Ascending aorta (tissue), 2 donors: ENCODE measurements around the gene CRY2. TPM values are rescaled to one million over a fixed set of nuclear protein-coding genes. Genes with fewer than 3 reads are reported as not detected.
"Not testable (repeated sequence)": the region's sequence is repeated elsewhere in the genome, so short reads cannot be mapped to it uniquely, and the experiment has no call there.

Experiments
- DNase-seq, 2 donors: peaks; one replicate each; pipeline ENCODE4 v3.0.0-alpha.2; 2019; ENCODE audit warnings: low spot score in 2 of 2
- H3K27ac ChIP-seq, 2 donors: fragments of 200-600 bp; sonication (generic); one replicate each; pipeline ENCODE4 v1.5.1; 2016 to 2017; ENCODE audit warnings: mild to moderate bottlenecking in 1 of 2
- H3K27me3 ChIP-seq: fragments of 200-600 bp; sonication (generic); one replicate; pipeline ENCODE4 v1.5.1; 2017
- H3K36me3 ChIP-seq, 2 donors: fragments of 200-600 bp; sonication (generic); one replicate each; pipeline ENCODE4 v1.5.1; 2016
- H3K4me1 ChIP-seq, 2 donors: fragments of 200-600 bp; sonication (generic); one replicate each; pipeline ENCODE4 v1.5.1; 2016 to 2017; ENCODE audit warnings: mild to moderate bottlenecking in 1 of 2
- H3K4me3 ChIP-seq, 2 donors: fragments of 200-600 bp; sonication (generic); one replicate each; pipeline ENCODE4 v1.5.1; 2016 to 2017; ENCODE audit warnings: mild to moderate bottlenecking in 1 of 2
- H3K9me3 ChIP-seq, 2 donors: fragments of 200-600 bp; sonication (generic); one replicate each; pipeline ENCODE4 v1.5.1; 2016
- CTCF ChIP-seq, 3 experiments: fragments of 200-600 bp in 2 of 3; fragments of 450-650 bp in 1 of 3; sonication (generic) in 2 of 3; IDR thresholded peaks; one replicate each; pipeline ENCODE4 v1.5.1; 2016 to 2019; ENCODE audit warnings: antibody characterized with exemption in 3 of 3, mild to moderate bottlenecking in 1 of 3, moderate library complexity in 1 of 3
- intact Hi-C: fragments of 100-400 bp; cut with DNase I; formaldehyde crosslinking; loops from one replicate; pipeline ENCODE4 v1.15.1; 2023
- total RNA-seq: library from RNA; depleted of rRNA; stranded (reverse); fragments of >200 nt; gene quantifications from one replicate; pipeline ENCODE4 v1.1.0, GENCODE V29; 2016

The CRY2 gene
- total RNA-seq, 1 donor from 2014 or later, result 29.6 TPM

GRCh38 chr11:45816614-45817013, 30.7 kb upstream of the CRY2 start:
- no peak for TF ChIP-seq CTCF (IDR thresholded peaks at IDR 0.05)
- H3K4me1 ChIP-seq, result no peaks in the 10 kb centered on the region
- peaks cover under 1 to 8% of the 10 kb centered on the region in 2 donors for H3K36me3 ChIP-seq
- no peak overlapping the region for H3K4me3 ChIP-seq
- intact Hi-C loops, result no loop called here
- no peak for DNase-seq
- H3K27me3 ChIP-seq, result no peaks in the 10 kb centered on the region
- H3K27ac ChIP-seq, result no peak overlapping the region
- no peaks in the 10 kb centered on the region for H3K9me3 ChIP-seq

- no peaks in the 10 kb centered on the region for H3K27me3 ChIP-seq
- no peaks in the 10 kb centered on the region for H3K4me1 ChIP-seq
- intact Hi-C loops, result no loop called here
- H3K4me3 ChIP-seq, result no peak overlapping the region
- H3K9me3 ChIP-seq, result no peaks in the 10 kb centered on the region
- DNase-seq, result peak in 1 of 2 donors; percentile 33
- peaks cover 0 to 2% of the 10 kb centered on the region in 2 donors for H3K36me3 ChIP-seq
- no peak overlapping the region for H3K27ac ChIP-seq
- TF ChIP-seq CTCF (IDR thresholded peaks at IDR 0.05), result no peak
Observed at GRCh38 chr11:45817191-45817590, 30.1 kb upstream of the CRY2 start.

GRCh38 chr11:45818961-45819605, 28.2 kb upstream of the CRY2 start:
- no peaks in the 10 kb centered on the region for H3K27me3 ChIP-seq
- H3K4me3 ChIP-seq, result no peak overlapping the region
- intact Hi-C loops, result no loop called here
- TF ChIP-seq CTCF (IDR thresholded peaks at IDR 0.05), result no peak
- no peaks in the 10 kb centered on the region for H3K4me1 ChIP-seq
- no peaks in the 10 kb centered on the region for H3K36me3 ChIP-seq
- no peak overlapping the region for H3K27ac ChIP-seq
- DNase-seq, result peak in 1 of 2 donors; percentile 33
- H3K9me3 ChIP-seq, result no peaks in the 10 kb centered on the region

- Histone ChIP-seq H3K4me1 (no peaks in the 10 kb centered on the region), H3K9me3 (no peaks in the 10 kb centered on the region), H3K36me3 (no peaks in the 10 kb centered on the region), H3K27ac (no peak overlapping the region), H3K27me3 (no peaks in the 10 kb centered on the region), H3K4me3 (no peak overlapping the region)
- intact Hi-C loops, result no loop called here
- no peak for TF ChIP-seq CTCF (IDR thresholded peaks at IDR 0.05)
- no peak for DNase-seq
Observed at GRCh38 chr11:45820211-45820857, 26.9 kb upstream of the CRY2 start.

GRCh38 chr11:45826492-45826891, 20.8 kb upstream of the CRY2 start:
- DNase-seq, H3K9me3 ChIP-seq, H3K27me3 ChIP-seq, H3K36me3 ChIP-seq, H3K27ac ChIP-seq, intact Hi-C loops, H3K4me1 ChIP-seq, H3K4me3 ChIP-seq: not testable (repeated sequence)

- Histone ChIP-seq H3K27ac (no peak overlapping the region), H3K9me3 (no peaks in the 10 kb centered on the region), H3K4me1 (no peaks in the 10 kb centered on the region), H3K27me3 (no peaks in the 10 kb centered on the region), H3K36me3 (no peaks in the 10 kb centered on the region), H3K4me3 (no peak overlapping the region)
- no peak for TF ChIP-seq CTCF (IDR thresholded peaks at IDR 0.05)
- intact Hi-C loops, result no loop called here
- DNase-seq, result no peak
Observed at GRCh38 chr11:45827123-45827522, 20.2 kb upstream of the CRY2 start.
